Loucy (cell line): ENCODE measurements around the gene NINL.
A peak's percentile ranks its signal among the peaks of the same experiment; 100 is the strongest.

Source experiments
- H2AFZ ChIP-seq: fragments of 200-600 bp; sonication (generic); 2 replicates; pipeline ENCODE4 v1.6.0; 2016; ENCODE audit warnings: antibody characterized with exemption, mild to moderate bottlenecking, low read length, moderate library complexity
- H3F3A ChIP-seq: fragments of 200-600 bp; 2 replicates; pipeline ENCODE4 v1.6.0; 2016; ENCODE audit warnings: antibody characterized with exemption, low read depth, mild to moderate bottlenecking
- H3K27me3 ChIP-seq: fragments of 200-600 bp; sonication (generic); 2 replicates; pipeline ENCODE4 v1.6.1; 2014; ENCODE audit warnings: low read length, mild to moderate bottlenecking; ENCODE audit not compliant: insufficient read depth, poor library complexity, severe bottlenecking
- H3K36me3 ChIP-seq: fragments of 200-600 bp; sonication (generic); 2 replicates; pipeline ENCODE4 v1.6.1; 2016; ENCODE audit warnings: low read length; ENCODE audit not compliant: insufficient read depth
- H3K4me1 ChIP-seq: fragments of 200-600 bp; sonication (generic); 2 replicates; pipeline ENCODE4 v1.5.1; 2014; ENCODE audit warnings: low read length, mild to moderate bottlenecking; ENCODE audit not compliant: insufficient read depth, poor library complexity, severe bottlenecking
- H3K4me2 ChIP-seq: fragments of 200-600 bp; sonication (generic); 2 replicates; pipeline ENCODE4 v1.6.0; 2014; ENCODE audit warnings: antibody characterized with exemption, low read length, low read depth, mild to moderate bottlenecking; ENCODE audit not compliant: poor library complexity, severe bottlenecking
- H3K4me3 ChIP-seq: fragments of 200-600 bp; sonication (generic); 2 replicates; pipeline ENCODE4 v1.5.1; 2014; ENCODE audit warnings: low read length, mild to moderate bottlenecking, mixed read lengths; ENCODE audit not compliant: poor library complexity, severe bottlenecking
- H3K79me2 ChIP-seq: fragments of 200-600 bp; sonication (generic); 2 replicates; pipeline ENCODE4 v1.6.1; 2014; ENCODE audit warnings: low read length; ENCODE audit not compliant: insufficient read depth
- H3K9ac ChIP-seq: fragments of 200-600 bp; sonication (generic); 2 replicates; pipeline ENCODE4 v1.6.0; 2014; ENCODE audit warnings: mild to moderate bottlenecking, low read depth, low read length, moderate library complexity; ENCODE audit not compliant: poor library complexity, severe bottlenecking
- H3K9me2 ChIP-seq: fragments of 200-600 bp; sonication (generic); replicated peaks from 2 replicates; pipeline ENCODE4 v1.6.1; 2016; ENCODE audit warnings: low read depth, low read length, mixed read lengths
- H3K9me3 ChIP-seq: fragments of 200-600 bp; sonication (generic); 2 replicates; pipeline ENCODE4 v1.6.1; 2014; ENCODE audit warnings: mild to moderate bottlenecking, antibody characterized with exemption, low read length, low read depth; ENCODE audit not compliant: insufficient read depth
- H4K20me1 ChIP-seq: fragments of 200-600 bp; sonication (generic); 2 replicates; pipeline ENCODE4 v1.6.0; 2014; ENCODE audit warnings: antibody characterized with exemption, low read length, mild to moderate bottlenecking; ENCODE audit not compliant: insufficient read depth, poor library complexity, severe bottlenecking
- EZH2phosphoT487 ChIP-seq: fragments of 200-600 bp; IDR thresholded peaks from 2 replicates; pipeline ENCODE4 v1.6.1; 2018; ENCODE audit warnings: antibody characterized with exemption, mild to moderate bottlenecking, moderate library complexity, borderline replicate concordance
- TF ChIP-seq, protein P1 (sequence below): fragments of 200-600 bp; sonication (generic); conservative IDR thresholded peaks from 2 replicates; pipeline ENCODE4 v1.5.1; 2014; ENCODE audit warnings: mild to moderate bottlenecking, antibody characterized with exemption, low read length

NINL gene

GRCh38 chr20:25407311-25408169 lies 177.8 kb downstream of the NINL start, which contains the start of gene GINS1:
Gene GINS1, plus strand, starts transcription at chr20:25407673. Its CDS starts 148 bp downstream, at chr20:25407821.
- TF ChIP-seq, protein P1, sequence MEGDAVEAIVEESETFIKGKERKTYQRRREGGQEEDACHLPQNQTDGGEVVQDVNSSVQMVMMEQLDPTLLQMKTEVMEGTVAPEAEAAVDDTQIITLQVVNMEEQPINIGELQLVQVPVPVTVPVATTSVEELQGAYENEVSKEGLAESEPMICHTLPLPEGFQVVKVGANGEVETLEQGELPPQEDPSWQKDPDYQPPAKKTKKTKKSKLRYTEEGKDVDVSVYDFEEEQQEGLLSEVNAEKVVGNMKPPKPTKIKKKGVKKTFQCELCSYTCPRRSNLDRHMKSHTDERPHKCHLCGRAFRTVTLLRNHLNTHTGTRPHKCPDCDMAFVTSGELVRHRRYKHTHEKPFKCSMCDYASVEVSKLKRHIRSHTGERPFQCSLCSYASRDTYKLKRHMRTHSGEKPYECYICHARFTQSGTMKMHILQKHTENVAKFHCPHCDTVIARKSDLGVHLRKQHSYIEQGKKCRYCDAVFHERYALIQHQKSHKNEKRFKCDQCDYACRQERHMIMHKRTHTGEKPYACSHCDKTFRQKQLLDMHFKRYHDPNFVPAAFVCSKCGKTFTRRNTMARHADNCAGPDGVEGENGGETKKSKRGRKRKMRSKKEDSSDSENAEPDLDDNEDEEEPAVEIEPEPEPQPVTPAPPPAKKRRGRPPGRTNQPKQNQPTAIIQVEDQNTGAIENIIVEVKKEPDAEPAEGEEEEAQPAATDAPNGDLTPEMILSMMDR: no peak
- TF ChIP-seq EZH2phosphoT487: no peak
- Histone ChIP-seq H4K20me1 (peaks cover 4% of the 10 kb centered on the region), H3F3A (no peaks in the 10 kb centered on the region)

More at GRCh38 chr20:25407311-25408169, 177.8 kb downstream of the NINL start, which contains the start of gene GINS1:
- Histone ChIP-seq H3K4me3 (peak within 1 kb of the TSS; percentile 81), H3K79me2 (peaks cover 46% of the 10 kb centered on the region), H3K27me3 (no peaks in the 10 kb centered on the region), H3K9ac (peak within 1 kb of the TSS; percentile 90), H3K9me3 (peaks cover 11% of the 10 kb centered on the region; the same call in 1 of the 2 replicates), H3K4me2 (peak within 1 kb of the TSS; percentile 86), H3K9me2 (no peaks in the 10 kb centered on the region), H3K36me3 (no peaks in the 10 kb centered on the region), H2AFZ (peak within 1 kb of the TSS; percentile 87), H3K4me1 (peaks cover 11% of the 10 kb centered on the region)
